ENCODE measurements around the gene CBX2.

GRCh38 chr17:79814127-79814973 lies 36.4 kb downstream of the CBX2 start:
- TF ChIP-seq POLR2A (IDR thresholded peaks at IDR 0.05) (no peak), CTCF (IDR thresholded peaks at IDR 0.05) (no peak)
